ENCODE measurements around the gene LRP1B.

Gene LRP1B

GRCh38 chr2:141151611-141152286, 979.1 kb downstream of the LRP1B start:
- TF ChIP-seq RAD21 (IDR thresholded peaks at IDR 0.05; ENCODE audit: low read depth) (no peak), ZBTB7A (IDR thresholded peaks at IDR 0.05; ENCODE audit: low read depth) (no peak), CEBPB (IDR thresholded peaks at IDR 0.05) (no peak), EP300 (IDR thresholded peaks at IDR 0.05; ENCODE audit: borderline replicate concordance) (no peak)

GRCh38 chr2:141142025-141142424, 988.8 kb downstream of the LRP1B start:
- TF ChIP-seq NFIC (IDR thresholded peaks at IDR 0.05) (no peak), YY1 (IDR thresholded peaks at IDR 0.05; ENCODE audit: low read depth) (no peak), ZBTB7A (IDR thresholded peaks at IDR 0.05; ENCODE audit: low read depth) (no peak), CEBPB (IDR thresholded peaks at IDR 0.05) (no peak), RAD21 (IDR thresholded peaks at IDR 0.05; ENCODE audit: low read depth) (no peak)

- no peak for TF ChIP-seq NFIC (IDR thresholded peaks at IDR 0.05)
- TF ChIP-seq TEAD4 (IDR thresholded peaks at IDR 0.05), result no peak
- TF ChIP-seq RAD21 (IDR thresholded peaks at IDR 0.05; ENCODE audit: low read depth), result no peak
- TF ChIP-seq FOXM1 (IDR thresholded peaks at IDR 0.05; ENCODE audit: borderline replicate concordance, low read depth), result no peak
- no peak for TF ChIP-seq EGR1 (IDR thresholded peaks at IDR 0.05)
- no peak for TF ChIP-seq TCF12 (IDR thresholded peaks at IDR 0.05; ENCODE audit: low read depth)
- TF ChIP-seq USF1 (IDR thresholded peaks at IDR 0.05), result no peak
- no peak for TF ChIP-seq YY1 (IDR thresholded peaks at IDR 0.05; ENCODE audit: low read depth)
- no peak for TF ChIP-seq MAX (IDR thresholded peaks at IDR 0.05)
- no peak for TF ChIP-seq CEBPB (IDR thresholded peaks at IDR 0.05)
- no peak for TF ChIP-seq EP300 (IDR thresholded peaks at IDR 0.05; ENCODE audit: borderline replicate concordance)
- no peak for TF ChIP-seq ZBTB7A (IDR thresholded peaks at IDR 0.05; ENCODE audit: low read depth)
- TF ChIP-seq CREB1 (IDR thresholded peaks at IDR 0.05; ENCODE audit: low read depth), result no peak
- TF ChIP-seq REST (IDR thresholded peaks at IDR 0.05; ENCODE audit: low read depth), result no peak
- TF ChIP-seq TAF1 (IDR thresholded peaks at IDR 0.05; ENCODE audit: low read depth), result no peak
Measured at GRCh38 chr2:141137122-141137693, 993.6 kb downstream of the LRP1B start.

- no peak for TF ChIP-seq CEBPB (IDR thresholded peaks at IDR 0.05)
- TF ChIP-seq EGR1 (IDR thresholded peaks at IDR 0.05), result no peak
- TF ChIP-seq EP300 (IDR thresholded peaks at IDR 0.05; ENCODE audit: borderline replicate concordance), result no peak
- no peak for TF ChIP-seq MAX (IDR thresholded peaks at IDR 0.05)
- TF ChIP-seq CREB1 (IDR thresholded peaks at IDR 0.05; ENCODE audit: low read depth), result no peak
- no peak for TF ChIP-seq ZBTB7A (IDR thresholded peaks at IDR 0.05; ENCODE audit: low read depth)
- TF ChIP-seq USF1 (IDR thresholded peaks at IDR 0.05), result no peak
- no peak for TF ChIP-seq TAF1 (IDR thresholded peaks at IDR 0.05; ENCODE audit: low read depth)
- no peak for TF ChIP-seq REST (IDR thresholded peaks at IDR 0.05; ENCODE audit: low read depth)
- no peak for TF ChIP-seq TEAD4 (IDR thresholded peaks at IDR 0.05)
- TF ChIP-seq TCF12 (IDR thresholded peaks at IDR 0.05; ENCODE audit: low read depth), result no peak
- TF ChIP-seq YY1 (IDR thresholded peaks at IDR 0.05; ENCODE audit: low read depth), result no peak
- no peak for TF ChIP-seq NFIC (IDR thresholded peaks at IDR 0.05)
- TF ChIP-seq FOXM1 (IDR thresholded peaks at IDR 0.05; ENCODE audit: borderline replicate concordance, low read depth), result no peak
Measured at GRCh38 chr2:141133883-141134282, 996.9 kb downstream of the LRP1B start.

GRCh38 chr2:141125432-141125831, 1005.4 kb downstream of the LRP1B start:
- TF ChIP-seq REST (IDR thresholded peaks at IDR 0.05; ENCODE audit: low read depth) (no peak), TAF1 (IDR thresholded peaks at IDR 0.05; ENCODE audit: low read depth) (no peak), ZBTB7A (IDR thresholded peaks at IDR 0.05; ENCODE audit: low read depth) (no peak), CEBPB (IDR thresholded peaks at IDR 0.05) (no peak), FOXM1 (IDR thresholded peaks at IDR 0.05; ENCODE audit: borderline replicate concordance, low read depth) (no peak), TCF12 (IDR thresholded peaks at IDR 0.05; ENCODE audit: low read depth) (no peak), TEAD4 (IDR thresholded peaks at IDR 0.05) (no peak), RAD21 (IDR thresholded peaks at IDR 0.05; ENCODE audit: low read depth) (no peak), USF1 (IDR thresholded peaks at IDR 0.05) (no peak), MAX (IDR thresholded peaks at IDR 0.05) (no peak), EGR1 (IDR thresholded peaks at IDR 0.05) (no peak), EP300 (IDR thresholded peaks at IDR 0.05; ENCODE audit: borderline replicate concordance) (no peak), NFIC (IDR thresholded peaks at IDR 0.05) (no peak), YY1 (IDR thresholded peaks at IDR 0.05; ENCODE audit: low read depth) (no peak), CREB1 (IDR thresholded peaks at IDR 0.05; ENCODE audit: low read depth) (no peak)

Measured in Ishikawa (cell line).